WTC11 (cell line): ENCODE data around the gene RHBDD3. TPM values are rescaled to one million over a fixed set of nuclear protein-coding genes. Genes with fewer than 3 reads are reported as not detected.

ENCODE experiments used
- ATAC-seq: fragments of 200-7000 bp; cut with Tn5 transposase; 2 replicates; pipeline ENCODE4 v1.10.0; 2021; ENCODE audit warnings: mild to moderate bottlenecking, moderate library complexity
- CTCF ChIA-PET: fragments of 300-600 bp; sonication (Branson Sonifier 250); formaldehyde crosslinking; loops from one replicate; lab custom pipeline; 2021; ENCODE audit warnings: antibody characterized with exemption; lab: Charles Lee
- POLR2A ChIA-PET: fragments of 350-600 bp; sonication (Branson Sonifier 250); formaldehyde crosslinking; loops from one replicate; lab custom pipeline; 2021; ENCODE audit warnings: antibody characterized with exemption; lab: Charles Lee
- DNase-seq: peaks from one replicate; pipeline ENCODE4 v3.0.0; 2021; ENCODE audit warnings: low spot score
- H3K27ac Mint-ChIP-seq: 2 replicates; pipeline ENCODE4 v1.8.0; 2021; ENCODE audit warnings: mixed read lengths
- H3K27me3 Mint-ChIP-seq: 2 replicates; pipeline ENCODE4 v1.8.0; 2021; ENCODE audit warnings: low read depth, mild to moderate bottlenecking, moderate library complexity, mixed read lengths
- H3K36me3 Mint-ChIP-seq: 2 replicates; pipeline ENCODE4 v1.8.0; 2021; ENCODE audit warnings: mixed read lengths
- H3K4me1 Mint-ChIP-seq: 2 replicates; pipeline ENCODE4 v1.8.0; 2022; ENCODE audit warnings: mixed read lengths
- H3K4me3 Mint-ChIP-seq: 2 replicates; pipeline ENCODE4 v1.8.0; 2021; ENCODE audit warnings: mild to moderate bottlenecking, moderate library complexity, mixed read lengths
- H3K9me3 Mint-ChIP-seq: 2 replicates; pipeline ENCODE4 v1.8.0; 2021; ENCODE audit warnings: mixed read lengths
- ARID4B ChIP-seq: sonication (generic); formaldehyde crosslinking; IDR thresholded peaks from 2 replicates; pipeline ENCODE4 v1.8.0; 2023; ENCODE audit warnings: missing genetic modification reagents, mild to moderate bottlenecking, borderline replicate concordance
- CREM ChIP-seq: sonication (generic); formaldehyde crosslinking; IDR thresholded peaks from 2 replicates; pipeline ENCODE4 v1.8.1; 2022; ENCODE audit warnings: mild to moderate bottlenecking, missing genetic modification reagents, moderate library complexity
- E2F1 ChIP-seq: sonication (generic); formaldehyde crosslinking; IDR thresholded peaks from 2 replicates; pipeline ENCODE4 v1.8.0; 2022; ENCODE audit warnings: mild to moderate bottlenecking, missing genetic modification reagents
- E2F5 ChIP-seq: sonication (generic); formaldehyde crosslinking; IDR thresholded peaks from 2 replicates; pipeline ENCODE4 v1.8.1; 2022; ENCODE audit warnings: mild to moderate bottlenecking, moderate library complexity, missing genetic modification reagents
- ESRRA ChIP-seq: sonication (generic); formaldehyde crosslinking; IDR thresholded peaks from 2 replicates; pipeline ENCODE4 v1.8.1; 2022; ENCODE audit warnings: mild to moderate bottlenecking, missing genetic modification reagents, borderline replicate concordance
- ETV6 ChIP-seq: sonication (generic); formaldehyde crosslinking; IDR thresholded peaks from 2 replicates; pipeline ENCODE4 v1.8.1; 2022; ENCODE audit warnings: mild to moderate bottlenecking, missing genetic modification reagents
- FOXP1 ChIP-seq: sonication (generic); formaldehyde crosslinking; IDR thresholded peaks from 2 replicates; pipeline ENCODE4 v1.8.0; 2022; ENCODE audit warnings: missing genetic modification reagents, mild to moderate bottlenecking, moderate library complexity, borderline replicate concordance
- IRF1 ChIP-seq: sonication (generic); formaldehyde crosslinking; IDR thresholded peaks from 2 replicates; pipeline ENCODE4 v1.8.0; 2023; ENCODE audit warnings: missing genetic modification reagents
- NR1H2 ChIP-seq: sonication (generic); formaldehyde crosslinking; IDR thresholded peaks from 2 replicates; pipeline ENCODE4 v1.9.0; 2021; ENCODE audit warnings: mild to moderate bottlenecking, moderate library complexity, missing genetic modification reagents
- PREB ChIP-seq: sonication (generic); formaldehyde crosslinking; IDR thresholded peaks from 2 replicates; pipeline ENCODE4 v1.8.1; 2022; ENCODE audit warnings: mild to moderate bottlenecking, missing genetic modification reagents, moderate library complexity, borderline replicate concordance
- RELA ChIP-seq: sonication (generic); formaldehyde crosslinking; IDR thresholded peaks from 2 replicates; pipeline ENCODE4 v1.8.1; 2022; ENCODE audit warnings: missing genetic modification reagents, mild to moderate bottlenecking, borderline replicate concordance
- USF2 ChIP-seq: sonication (generic); formaldehyde crosslinking; IDR thresholded peaks from 2 replicates; pipeline ENCODE4 v1.8.1; 2023; ENCODE audit warnings: mild to moderate bottlenecking, missing genetic modification reagents, moderate library complexity
- ZBTB21 ChIP-seq: sonication (generic); formaldehyde crosslinking; IDR thresholded peaks from 2 replicates; pipeline ENCODE4 v1.8.1; 2023; ENCODE audit warnings: mild to moderate bottlenecking, missing genetic modification reagents, borderline replicate concordance
- ZNF416 ChIP-seq: fragments of 250-450 bp; sonication (Bioruptor Pico); IDR thresholded peaks from 2 replicates; pipeline ENCODE4 v1.9.0; 2021; ENCODE audit warnings: mild to moderate bottlenecking, inconsistent platforms
- ZNF671 ChIP-seq: fragments of 250-450 bp; sonication (Bioruptor Pico); IDR thresholded peaks from 2 replicates; pipeline ENCODE4 v1.8.0; 2021; ENCODE audit warnings: mild to moderate bottlenecking
- total RNA-seq: library from RNA; stranded (reverse); gene quantifications from 3 replicates; pipeline ENCODE4 v1.2.3, GENCODE V29; 2021
- TF ChIP-seq, protein P1 (sequence below): sonication (generic); formaldehyde crosslinking; IDR thresholded peaks from 2 replicates; pipeline ENCODE4 v1.8.1; 2023; ENCODE audit warnings: mild to moderate bottlenecking, moderate library complexity, missing genetic modification reagents
- TF ChIP-seq, protein P2 (sequence below): fragments of 250-450 bp; sonication (Bioruptor Pico); IDR thresholded peaks from 2 replicates; pipeline ENCODE4 v1.8.0; 2021; ENCODE audit warnings: mild to moderate bottlenecking

The RHBDD3 gene
- total RNA-seq, 1 experiment from 2014 or later, result 77.9 TPM

- CTCF ChIA-PET, result interaction anchor here (1.2 to 1.5 kb wide), 3 partner anchors 20 to 112 kb away, joined by 4 to 10 read pairs (median 7); no protein-coding TSS in a partner anchor
- ATAC-seq, result no peak
- POLR2A ChIA-PET, result interaction anchor here (1.3 kb wide), 1 partner anchor 60 kb away, joined by 6 read pairs; the partner anchor contains the start of gene EMID1
- Mint-ChIP-seq H3K4me1 (peaks cover 27% of the 10 kb centered on the region), H3K27me3 (peaks cover 4% of the 10 kb centered on the region), H3K4me3 (peak overlapping the region; percentile 85), H3K36me3 (peaks cover 30% of the 10 kb centered on the region), H3K27ac (peak overlapping the region; percentile 73), H3K9me3 (no peaks in the 10 kb centered on the region)
- TF ChIP-seq E2F5 (CRISPR knock-in tag) (no peak), E2F1 (CRISPR knock-in tag) (no peak), ESRRA (CRISPR knock-in tag) (no peak), ARID4B (CRISPR knock-in tag) (no peak), RELA (CRISPR knock-in tag) (no peak), FOXP1 (CRISPR knock-in tag) (no peak), NR1H2 (CRISPR knock-in tag) (no peak), PREB (CRISPR knock-in tag) (no peak), ZBTB21 (CRISPR knock-in tag) (no peak), ETV6 (CRISPR knock-in tag) (no peak), ZNF416 (CRISPR knock-in tag) (no peak), USF2 (CRISPR knock-in tag) (no peak), CREM (CRISPR knock-in tag) (no peak), IRF1 (CRISPR knock-in tag) (no peak), ZNF671 (CRISPR knock-in tag) (no peak)
- TF ChIP-seq, protein P1, sequence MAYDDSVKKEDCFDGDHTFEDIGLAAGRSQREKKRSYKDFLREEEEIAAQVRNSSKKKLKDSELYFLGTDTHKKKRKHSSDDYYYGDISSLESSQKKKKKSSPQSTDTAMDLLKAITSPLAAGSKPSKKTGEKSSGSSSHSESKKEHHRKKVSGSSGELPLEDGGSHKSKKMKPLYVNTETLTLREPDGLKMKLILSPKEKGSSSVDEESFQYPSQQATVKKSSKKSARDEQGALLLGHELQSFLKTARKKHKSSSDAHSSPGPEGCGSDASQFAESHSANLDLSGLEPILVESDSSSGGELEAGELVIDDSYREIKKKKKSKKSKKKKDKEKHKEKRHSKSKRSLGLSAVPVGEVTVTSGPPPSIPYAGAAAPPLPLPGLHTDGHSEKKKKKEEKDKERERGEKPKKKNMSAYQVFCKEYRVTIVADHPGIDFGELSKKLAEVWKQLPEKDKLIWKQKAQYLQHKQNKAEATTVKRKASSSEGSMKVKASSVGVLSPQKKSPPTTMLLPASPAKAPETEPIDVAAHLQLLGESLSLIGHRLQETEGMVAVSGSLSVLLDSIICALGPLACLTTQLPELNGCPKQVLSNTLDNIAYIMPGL (CRISPR knock-in tag), result no peak
- TF ChIP-seq, protein P2, sequence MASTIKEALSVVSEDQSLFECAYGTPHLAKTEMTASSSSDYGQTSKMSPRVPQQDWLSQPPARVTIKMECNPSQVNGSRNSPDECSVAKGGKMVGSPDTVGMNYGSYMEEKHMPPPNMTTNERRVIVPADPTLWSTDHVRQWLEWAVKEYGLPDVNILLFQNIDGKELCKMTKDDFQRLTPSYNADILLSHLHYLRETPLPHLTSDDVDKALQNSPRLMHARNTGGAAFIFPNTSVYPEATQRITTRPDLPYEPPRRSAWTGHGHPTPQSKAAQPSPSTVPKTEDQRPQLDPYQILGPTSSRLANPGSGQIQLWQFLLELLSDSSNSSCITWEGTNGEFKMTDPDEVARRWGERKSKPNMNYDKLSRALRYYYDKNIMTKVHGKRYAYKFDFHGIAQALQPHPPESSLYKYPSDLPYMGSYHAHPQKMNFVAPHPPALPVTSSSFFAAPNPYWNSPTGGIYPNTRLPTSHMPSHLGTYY (CRISPR knock-in tag), result no peak
- DNase-seq, result no peak
Measured at GRCh38 chr22:29265929-29266328, 1.9 kb downstream of the RHBDD3 start.
